H1 (cell line): ENCODE measurements around the gene NFAM1. TPM values are rescaled to one million over a fixed set of nuclear protein-coding genes. Genes with fewer than 3 reads are reported as not detected.

Experiments
- ASH2L ChIP-seq: fragments of 200-600, 300-600 bp; sonication (generic); IDR thresholded peaks from one replicate; pipeline ENCODE4 v1.7.1; 2017; ENCODE audit warnings: low read length
- GTF2F1 ChIP-seq: IDR thresholded peaks from 2 replicates; pipeline ENCODE4 v1.6.1; 2012; ENCODE audit warnings: low read depth, low read length, improper control_type of control experiment, borderline replicate concordance
- KDM1A ChIP-seq: fragments of 200-600, 300-600 bp; sonication (generic); IDR thresholded peaks from 2 replicates; pipeline ENCODE4 v1.7.1; 2016; ENCODE audit warnings: mild to moderate bottlenecking, low read length, borderline replicate concordance
- PHF8 ChIP-seq: fragments of 200-600 bp; sonication (generic); conservative IDR thresholded peaks from 2 replicates; pipeline ENCODE4 v1.7.1; 2012; ENCODE audit warnings: low read depth, mild to moderate bottlenecking, inconsistent platforms, low read length, moderate library complexity
- POU5F1 ChIP-seq: IDR thresholded peaks from 2 replicates; pipeline ENCODE4 v1.6.1; 2011; ENCODE audit warnings: low read depth, mild to moderate bottlenecking, low read length, moderate library complexity
- TAF1 ChIP-seq: IDR thresholded peaks from 2 replicates; pipeline ENCODE4 v1.6.1; 2011; ENCODE audit warnings: mild to moderate bottlenecking, low read depth, low read length
- polyA plus RNA-seq, 7 experiments: library from polyadenylated mRNA; depleted of rRNA in 3 of 7; stranded (reverse) in 5 of 7; unstranded in 2 of 7; fragments of >200 nt in 5 of 7; fragments of 200-250 nt in 2 of 7; gene quantifications; 1 replicate in 5 of 7; 2 replicates in 1 of 7; 4 replicates in 1 of 7; pipeline versions ENCODE4 v1.2.1 to v1.2.3, GENCODE V29; 2011 to 2013; ENCODE audit warnings: missing spikeins in 2 of 7, mixed read lengths in 2 of 7
- total RNA-seq: library from RNA; stranded (reverse); fragmentation: NEBNext Ultra II Directional; extraction: Animal tissue kit (Norgen Biotek cat#: 25700); gene quantifications from 2 replicates; pipeline ENCODE4 v1.2.1, GENCODE V29; 2021

Gene NFAM1
- total and polyA plus RNA-seq, 2 of the 8 experiments (the other 6 are each of a cell fraction or from before 2014, with no cell fraction given) = 0.62 to 0.73 TPM

- TF ChIP-seq TAF1 (no peak), GTF2F1 (no peak), POU5F1 (no peak), PHF8 (no peak), ASH2L (no peak), KDM1A (no peak)
These were observed 11.3 kb upstream of the NFAM1 start (continued) for GRCh38 chr22:42443240-42444076.
